Osteocyte (in vitro differentiated cells): Measurements from ENCODE around the gene CDH26. TPM values are rescaled to one million over a fixed set of nuclear protein-coding genes. Genes with fewer than 3 reads are reported as not detected.

ENCODE experiments used
- DNase-seq: peaks from one replicate; pipeline ENCODE4 v3.0.0; 2021; ENCODE audit warnings: mixed read lengths; ENCODE audit not compliant: unreplicated experiment; ENCODE audit errors: extremely low spot score
- H3K27ac Mint-ChIP-seq: one replicate; pipeline ENCODE4 v1.8.0; 2021; ENCODE audit warnings: mild to moderate bottlenecking, mixed read lengths; ENCODE audit not compliant: unreplicated experiment
- H3K27me3 Mint-ChIP-seq: one replicate; pipeline ENCODE4 v1.8.0; 2021; ENCODE audit warnings: mixed read lengths; ENCODE audit not compliant: unreplicated experiment
- H3K36me3 Mint-ChIP-seq: one replicate; pipeline ENCODE4 v1.8.0; 2021; ENCODE audit warnings: mixed read lengths; ENCODE audit not compliant: unreplicated experiment
- H3K4me1 Mint-ChIP-seq: one replicate; pipeline ENCODE4 v1.8.0; 2021; ENCODE audit warnings: mixed read lengths; ENCODE audit not compliant: unreplicated experiment
- H3K4me3 Mint-ChIP-seq: one replicate; pipeline ENCODE4 v1.8.0; 2021; ENCODE audit warnings: mild to moderate bottlenecking, moderate library complexity, mixed read lengths; ENCODE audit not compliant: unreplicated experiment
- H3K9me3 Mint-ChIP-seq: one replicate; pipeline ENCODE4 v1.8.0; 2021; ENCODE audit warnings: mixed read lengths; ENCODE audit not compliant: unreplicated experiment
- total RNA-seq: library from RNA; stranded (reverse); gene quantifications from 2 replicates; pipeline ENCODE4 v1.2.1, GENCODE V29; 2021
- TF ChIP-seq, protein P1 (sequence below): fragments of 200-600 bp; sonication (generic); IDR thresholded peaks from 2 replicates; pipeline ENCODE4 v1.5.0; 2021; ENCODE audit warnings: antibody characterized with exemption, mild to moderate bottlenecking, moderate library complexity

Gene CDH26
- total RNA-seq, 1 donor from 2014 or later, result 0.46 TPM

- H3K4me1 Mint-ChIP-seq, result no peaks in the 10 kb centered on the region
- no peak overlapping the region for H3K27ac Mint-ChIP-seq
- H3K4me3 Mint-ChIP-seq, result no peak overlapping the region
- no peaks in the 10 kb centered on the region for H3K9me3 Mint-ChIP-seq
- H3K36me3 Mint-ChIP-seq, result no peaks in the 10 kb centered on the region
- TF ChIP-seq, protein P1, sequence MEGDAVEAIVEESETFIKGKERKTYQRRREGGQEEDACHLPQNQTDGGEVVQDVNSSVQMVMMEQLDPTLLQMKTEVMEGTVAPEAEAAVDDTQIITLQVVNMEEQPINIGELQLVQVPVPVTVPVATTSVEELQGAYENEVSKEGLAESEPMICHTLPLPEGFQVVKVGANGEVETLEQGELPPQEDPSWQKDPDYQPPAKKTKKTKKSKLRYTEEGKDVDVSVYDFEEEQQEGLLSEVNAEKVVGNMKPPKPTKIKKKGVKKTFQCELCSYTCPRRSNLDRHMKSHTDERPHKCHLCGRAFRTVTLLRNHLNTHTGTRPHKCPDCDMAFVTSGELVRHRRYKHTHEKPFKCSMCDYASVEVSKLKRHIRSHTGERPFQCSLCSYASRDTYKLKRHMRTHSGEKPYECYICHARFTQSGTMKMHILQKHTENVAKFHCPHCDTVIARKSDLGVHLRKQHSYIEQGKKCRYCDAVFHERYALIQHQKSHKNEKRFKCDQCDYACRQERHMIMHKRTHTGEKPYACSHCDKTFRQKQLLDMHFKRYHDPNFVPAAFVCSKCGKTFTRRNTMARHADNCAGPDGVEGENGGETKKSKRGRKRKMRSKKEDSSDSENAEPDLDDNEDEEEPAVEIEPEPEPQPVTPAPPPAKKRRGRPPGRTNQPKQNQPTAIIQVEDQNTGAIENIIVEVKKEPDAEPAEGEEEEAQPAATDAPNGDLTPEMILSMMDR, result no peak
- H3K27me3 Mint-ChIP-seq, result peaks cover 8% of the 10 kb centered on the region
- DNase-seq, result peak; percentile 46
These were observed 67.8 kb downstream of the CDH26 start for GRCh38 chr20:60026010-60026409.

DNA sequence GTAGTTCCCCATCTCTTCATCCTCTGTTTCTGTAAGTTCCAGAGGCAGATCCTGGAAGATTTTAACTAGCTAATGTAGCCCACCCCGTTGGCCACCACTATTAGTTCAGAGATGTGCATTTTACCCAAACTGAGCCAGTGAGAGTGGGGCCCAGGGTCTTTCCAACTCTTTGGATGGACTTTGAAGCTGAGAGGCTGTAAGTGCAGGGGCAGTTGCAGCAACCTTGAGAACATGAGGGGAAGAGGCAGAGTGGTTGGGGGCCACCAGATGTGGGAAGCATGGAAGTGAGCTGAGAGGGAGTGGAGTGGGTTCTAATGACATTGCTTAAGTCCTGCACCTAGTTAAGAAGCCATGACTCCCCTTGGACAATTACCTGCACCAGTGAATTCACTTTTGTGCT is 72.2 kb downstream of the CDH26 start:
- no peaks in the 10 kb centered on the region for H3K36me3 Mint-ChIP-seq
- no peak overlapping the region for H3K4me3 Mint-ChIP-seq
- no peaks in the 10 kb centered on the region for H3K4me1 Mint-ChIP-seq
- peak; percentile 59 for DNase-seq
- H3K9me3 Mint-ChIP-seq, result no peaks in the 10 kb centered on the region
- peaks cover 3% of the 10 kb centered on the region for H3K27me3 Mint-ChIP-seq
- TF ChIP-seq, protein P1, result no peak
- H3K27ac Mint-ChIP-seq, result no peak overlapping the region

- Mint-ChIP-seq H3K4me3 (no peak overlapping the region), H3K9me3 (no peaks in the 10 kb centered on the region), H3K36me3 (no peaks in the 10 kb centered on the region), H3K27ac (no peak overlapping the region), H3K4me1 (no peaks in the 10 kb centered on the region), H3K27me3 (peaks cover 3% of the 10 kb centered on the region)
- peak; percentile 54 for DNase-seq
- TF ChIP-seq, protein P1, result no peak
These were observed 72.9 kb downstream of the CDH26 start for GRCh38 chr20:60031107-60031506.

- Mint-ChIP-seq H3K4me3 (no peak overlapping the region), H3K4me1 (no peaks in the 10 kb centered on the region), H3K27ac (no peak overlapping the region)
These were observed 76.2 kb downstream of the CDH26 start for GRCh38 chr20:60034231-60035110.

GRCh38 chr20:60035486-60035885 is 77.3 kb downstream of the CDH26 start:
- Mint-ChIP-seq H3K4me3 (no peak overlapping the region), H3K27me3 (peaks cover 3% of the 10 kb centered on the region), H3K4me1 (no peaks in the 10 kb centered on the region), H3K27ac (no peak overlapping the region), H3K9me3 (no peaks in the 10 kb centered on the region), H3K36me3 (no peaks in the 10 kb centered on the region)
- peak; percentile 34 for DNase-seq
- TF ChIP-seq, protein P1, result no peak

More at GRCh38 chr20:60034231-60035110, 76.2 kb downstream of the CDH26 start:
- Mint-ChIP-seq H3K36me3 (no peaks in the 10 kb centered on the region), H3K9me3 (no peaks in the 10 kb centered on the region), H3K27me3 (peaks cover 3% of the 10 kb centered on the region)
- TF ChIP-seq, protein P1, result no peak
- peak; percentile 78 for DNase-seq
